Right atrium auricular region (tissue), 2 donors: Measurements from ENCODE around the gene NCAPH2. TPM values are rescaled to one million over a fixed set of nuclear protein-coding genes. Genes with fewer than 3 reads are reported as not detected.

ENCODE experiments used
- DNase-seq: peaks from one replicate; pipeline ENCODE4 v3.0.0-alpha.2; 2019; ENCODE audit warnings: low spot score
- H3K27ac ChIP-seq, 2 donors: fragments of 200-600 bp; sonication (generic); 1 replicate in 1 of 2; 2 replicates in 1 of 2; pipeline ENCODE4 v1.5.1; 2016 to 2019
- H3K27me3 ChIP-seq, 2 donors: fragments of 200-600 bp; sonication (generic); one replicate each; pipeline versions ENCODE4 v1.5.1 to v1.6.0; 2017 to 2019
- H3K36me3 ChIP-seq: fragments of 200-600 bp; sonication (generic); one replicate; pipeline ENCODE4 v1.5.1; 2016
- H3K4me1 ChIP-seq, 2 donors: fragments of 200-600 bp; sonication (generic); one replicate each; pipeline versions ENCODE4 v1.5.1 to v1.6.0; 2017 to 2019
- H3K4me3 ChIP-seq, 2 donors: fragments of 200-600 bp; sonication (generic); 1 replicate in 1 of 2; 2 replicates in 1 of 2; pipeline ENCODE4 v1.5.1; 2017 to 2019; ENCODE audit warnings: mild to moderate bottlenecking in 1 of 2, moderate library complexity in 1 of 2
- H3K9me3 ChIP-seq, 2 donors: fragments of 200-600 bp; sonication (generic); one replicate each; pipeline ENCODE4 v1.5.1; 2019
- CTCF ChIP-seq, 2 donors: fragments of 200-600 bp; sonication (generic); IDR thresholded peaks; one replicate each; pipeline ENCODE4 v1.5.1; 2019; ENCODE audit warnings: antibody characterized with exemption in 2 of 2
- total RNA-seq, 2 donors: library from RNA; depleted of rRNA; stranded (reverse); fragments of >200 nt; gene quantifications; one replicate each; pipeline ENCODE4 v1.1.0, GENCODE V29; 2016

NCAPH2 gene
- total RNA-seq, 2 donors from 2014 or later, result 19.5 to 33.4 TPM

- DNase-seq, result no peak
- H3K27ac ChIP-seq, result peak overlapping the region; percentile 79 to 89
These were observed 55.6 kb downstream of the NCAPH2 start for GRCh38 chr22:50563413-50564160.

DNA sequence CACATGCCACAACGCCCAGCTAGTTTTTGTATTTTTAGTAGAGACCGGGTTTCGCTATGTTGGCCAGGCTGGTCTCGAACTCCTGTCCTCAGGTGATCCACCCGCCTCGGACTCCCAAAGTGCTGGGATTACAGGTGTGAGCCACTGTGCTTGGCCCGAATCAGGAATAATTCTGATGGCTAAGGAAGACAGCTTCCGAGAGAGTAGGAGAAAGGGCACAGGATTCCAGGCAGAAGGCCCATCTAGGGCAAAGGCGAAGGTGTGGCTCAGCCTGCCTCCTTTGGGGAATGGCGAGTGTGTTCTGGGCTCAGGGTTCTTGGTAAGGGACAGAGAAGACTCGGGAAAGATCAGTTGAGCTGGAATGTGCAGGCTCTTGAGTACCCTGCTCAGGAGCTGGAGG lies 56.3 kb downstream of the NCAPH2 start:
- Histone ChIP-seq H3K36me3 (peaks cover 21% of the 10 kb centered on the region), H3K27me3 (no peaks in the 10 kb centered on the region), H3K4me1 (peaks cover 0 to 10% of the 10 kb centered on the region in 2 donors), H3K27ac (peak overlapping the region; percentile 79 to 89), H3K4me3 (no peak overlapping the region), H3K9me3 (no peaks in the 10 kb centered on the region)
- TF ChIP-seq CTCF (IDR thresholded peaks at IDR 0.05), result no peak
- no peak for DNase-seq

More at GRCh38 chr22:50563413-50564160, 55.6 kb downstream of the NCAPH2 start:
- Histone ChIP-seq H3K4me3 (peak overlapping the region; percentile 49 to 64), H3K36me3 (peaks cover 14% of the 10 kb centered on the region), H3K9me3 (no peaks in the 10 kb centered on the region), H3K27me3 (no peaks in the 10 kb centered on the region), H3K4me1 (peaks cover 0 to 10% of the 10 kb centered on the region in 2 donors)
- TF ChIP-seq CTCF (IDR thresholded peaks at IDR 0.05), result no peak

GRCh38 chr22:50567721-50568252 lies 59.8 kb downstream of the NCAPH2 start:
- DNase-seq, result no peak
- Histone ChIP-seq H3K27ac (no peak overlapping the region), H3K4me3 (no peak overlapping the region), H3K9me3 (no peaks in the 10 kb centered on the region), H3K36me3 (peaks cover 56% of the 10 kb centered on the region), H3K27me3 (no peaks in the 10 kb centered on the region), H3K4me1 (peaks cover 0 to 10% of the 10 kb centered on the region in 2 donors)
- TF ChIP-seq CTCF (IDR thresholded peaks at IDR 0.05), result no peak

GRCh38 chr22:50568626-50569025 lies 60.6 kb downstream of the NCAPH2 start:
- DNase-seq, result no peak
- H3K27ac ChIP-seq, result no peak overlapping the region
- peaks cover 0 to 3% of the 10 kb centered on the region in 2 donors for H3K4me1 ChIP-seq
- no peaks in the 10 kb centered on the region for H3K9me3 ChIP-seq
- TF ChIP-seq CTCF (IDR thresholded peaks at IDR 0.05), result no peak
- H3K4me3 ChIP-seq, result no peak overlapping the region
- H3K27me3 ChIP-seq, result no peaks in the 10 kb centered on the region
- peaks cover 64% of the 10 kb centered on the region for H3K36me3 ChIP-seq

GRCh38 chr22:50569041-50569459 lies 61.0 kb downstream of the NCAPH2 start:
- Histone ChIP-seq H3K27me3 (no peaks in the 10 kb centered on the region), H3K9me3 (no peaks in the 10 kb centered on the region), H3K4me1 (no peaks in the 10 kb centered on the region), H3K4me3 (no peak overlapping the region), H3K27ac (no peak overlapping the region), H3K36me3 (peaks cover 68% of the 10 kb centered on the region)
- DNase-seq, result no peak
- TF ChIP-seq CTCF (IDR thresholded peaks at IDR 0.05), result no peak
